Astrocyte of the cerebellum (primary cell): Measurements from ENCODE around the gene PSMG3.

Experiments
- DNase-seq: peaks from one replicate; pipeline ENCODE4 v3.0.0-alpha.2; 2011; ENCODE audit warnings: low read depth
- H3K4me3 ChIP-seq: 2 replicates; pipeline ENCODE4 v1.5.1; 2011; ENCODE audit warnings: mild to moderate bottlenecking, low read depth, low read length, moderate library complexity
- CTCF ChIP-seq: IDR thresholded peaks from 2 replicates; pipeline ENCODE4 v1.5.1; 2012; ENCODE audit warnings: low read length, low read depth, moderate library complexity, mild to moderate bottlenecking; ENCODE audit errors: missing control alignments
- in situ Hi-C: cut with HindIII; loops from 2 replicates; pipeline ENCODE4 v1.10.0; 2017; ENCODE audit warnings: low sequenced_read_pairs

The PSMG3 gene

GRCh38 chr7:1597791-1598190 lies 28.0 kb upstream of the PSMG3 start:
- in situ Hi-C loops: no loop called here
- no peak overlapping the region for H3K4me3 ChIP-seq
- DNase-seq: no peak
- TF ChIP-seq CTCF: no peak

GRCh38 chr7:1597066-1597760 lies 27.4 kb upstream of the PSMG3 start:
- in situ Hi-C loops: no loop called here
- DNase-seq: no peak
- no peak for TF ChIP-seq CTCF
- no peak overlapping the region for H3K4me3 ChIP-seq

GRCh38 chr7:1596181-1597043 lies 26.6 kb upstream of the PSMG3 start:
- no peak for DNase-seq
- in situ Hi-C loops: no loop called here

GRCh38 chr7:1595636-1596035 lies 25.8 kb upstream of the PSMG3 start:
- DNase-seq: no peak
- no peak for TF ChIP-seq CTCF
- no peak overlapping the region for H3K4me3 ChIP-seq
- in situ Hi-C loops: no loop called here

More at GRCh38 chr7:1596181-1597043, 26.6 kb upstream of the PSMG3 start:
- H3K4me3 ChIP-seq: no peak overlapping the region
- no peak for TF ChIP-seq CTCF

- TF ChIP-seq CTCF: no peak
- no peak overlapping the region for H3K4me3 ChIP-seq
- in situ Hi-C loops: no loop called here
- no peak for DNase-seq
Observed at GRCh38 chr7:1595027-1595426, 25.2 kb upstream of the PSMG3 start.

- in situ Hi-C loops: no loop called here
- TF ChIP-seq CTCF: no peak
Observed at GRCh38 chr7:1593904-1594421, 24.1 kb upstream of the PSMG3 start.

More at GRCh38 chr7:1593904-1594421, 24.1 kb upstream of the PSMG3 start:
- DNase-seq: no peak
- H3K4me3 ChIP-seq: no peak overlapping the region
